HG03457 (cell line): ENCODE results near the gene VEZT.

Experiments
- ATAC-seq: cut with Tn5 transposase; IDR thresholded peaks from one replicate; pipeline ENCODE4 v1.9.1; 2021; ENCODE audit warnings: moderate number of reproducible peaks; ENCODE audit not compliant: unreplicated experiment

Gene VEZT

DNA sequence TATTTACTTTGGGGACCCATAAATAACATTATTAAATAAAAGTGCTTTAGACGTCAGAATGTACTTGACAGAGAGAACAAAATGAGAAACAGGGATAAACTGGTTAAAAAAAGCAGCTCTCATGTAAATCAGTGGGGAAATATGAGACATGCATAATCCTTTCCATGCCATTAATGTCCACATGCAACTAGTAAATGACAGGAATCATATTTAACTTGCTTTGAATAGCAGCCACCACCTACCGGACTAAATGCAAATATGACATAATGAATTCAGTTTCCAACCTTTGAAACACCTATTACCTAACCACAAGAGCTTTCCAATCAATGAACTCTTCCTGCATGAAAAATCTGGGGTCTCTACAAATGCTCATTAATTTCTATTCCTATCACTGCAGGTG lies 20.0 kb upstream of the VEZT start:
- ATAC-seq = no peak

DNA sequence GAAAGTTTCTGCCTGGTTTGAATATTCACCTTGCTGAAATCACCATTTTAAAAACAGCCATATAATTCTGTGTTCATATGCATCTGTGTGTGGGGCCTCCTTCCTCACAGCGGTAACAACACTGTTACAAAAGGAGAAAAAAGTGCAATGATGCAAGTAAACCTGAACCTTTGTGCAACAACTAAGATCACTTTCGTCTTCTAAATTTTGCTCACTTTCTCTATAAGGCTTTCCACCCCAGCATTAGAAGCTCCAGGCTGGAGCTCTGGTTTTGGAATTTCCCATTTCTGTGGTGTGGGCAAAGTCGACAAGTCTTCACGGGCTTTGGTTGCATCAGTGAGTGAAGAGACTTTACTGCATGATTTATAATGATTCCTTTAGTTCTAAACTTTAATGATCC lies 18.7 kb upstream of the VEZT start:
- peak; percentile 52 for ATAC-seq

DNA sequence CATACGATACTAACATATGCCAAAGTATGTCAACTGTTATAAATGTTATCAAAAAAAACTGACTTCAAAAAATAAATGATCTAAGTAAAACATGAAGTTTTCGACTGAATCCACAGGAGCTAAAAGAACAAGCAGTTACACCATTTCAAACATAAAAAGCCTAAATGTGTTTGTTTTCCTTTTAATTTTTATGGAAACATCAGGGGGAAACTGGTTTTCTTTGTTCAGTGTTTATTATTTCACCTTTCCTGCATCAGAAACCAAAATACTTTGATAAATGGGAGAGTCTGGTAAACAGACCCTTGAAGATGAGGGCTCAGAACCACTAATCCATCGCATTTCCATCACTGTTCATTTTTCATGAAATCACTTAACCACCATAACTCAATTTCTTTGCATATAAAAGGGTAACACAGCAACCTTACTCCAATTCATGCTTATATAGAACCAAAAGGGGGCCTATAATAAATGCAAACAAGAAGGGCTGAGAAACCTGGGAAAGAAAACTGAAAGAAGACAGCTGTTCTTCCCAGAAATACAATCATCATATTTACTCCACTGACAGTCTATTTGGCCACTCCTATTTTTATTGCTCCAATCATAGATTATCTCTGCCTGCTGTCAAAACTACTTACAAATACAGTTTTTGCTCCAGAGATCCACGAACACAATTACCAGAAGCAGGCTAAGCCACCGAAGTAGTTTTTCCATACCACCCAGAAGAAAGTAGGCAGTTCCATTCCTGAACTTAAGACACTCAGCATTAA lies 17.3 kb upstream of the VEZT start:
- no peak for ATAC-seq

DNA sequence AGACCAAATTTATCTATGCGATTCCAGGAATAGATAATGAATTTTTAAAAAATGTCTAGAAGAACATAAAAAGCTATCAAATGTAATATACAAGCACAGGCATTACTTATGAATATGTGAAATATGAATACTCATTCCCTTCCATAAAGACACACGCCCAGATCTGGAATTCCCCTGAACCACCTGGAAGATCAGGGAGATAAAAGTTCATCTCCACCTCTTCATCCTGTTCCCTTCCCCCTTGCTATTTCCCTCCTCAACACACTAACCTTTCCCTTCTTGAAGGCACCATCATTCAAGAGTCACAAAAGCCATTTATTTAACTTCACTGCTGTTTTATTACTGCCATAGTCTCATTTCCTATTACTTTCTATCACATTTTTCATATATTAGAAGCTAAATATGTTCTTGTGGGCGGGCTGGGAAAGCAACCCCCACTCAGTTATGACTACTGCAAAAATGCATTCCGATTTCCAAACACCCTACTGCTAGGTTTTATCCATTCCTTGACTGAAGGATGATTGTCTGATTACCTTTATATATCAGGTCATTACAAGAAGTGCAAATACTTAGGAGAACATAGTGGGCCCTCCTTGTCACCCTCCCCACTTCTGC lies 16.4 kb upstream of the VEZT start:
- ATAC-seq = no peak

DNA sequence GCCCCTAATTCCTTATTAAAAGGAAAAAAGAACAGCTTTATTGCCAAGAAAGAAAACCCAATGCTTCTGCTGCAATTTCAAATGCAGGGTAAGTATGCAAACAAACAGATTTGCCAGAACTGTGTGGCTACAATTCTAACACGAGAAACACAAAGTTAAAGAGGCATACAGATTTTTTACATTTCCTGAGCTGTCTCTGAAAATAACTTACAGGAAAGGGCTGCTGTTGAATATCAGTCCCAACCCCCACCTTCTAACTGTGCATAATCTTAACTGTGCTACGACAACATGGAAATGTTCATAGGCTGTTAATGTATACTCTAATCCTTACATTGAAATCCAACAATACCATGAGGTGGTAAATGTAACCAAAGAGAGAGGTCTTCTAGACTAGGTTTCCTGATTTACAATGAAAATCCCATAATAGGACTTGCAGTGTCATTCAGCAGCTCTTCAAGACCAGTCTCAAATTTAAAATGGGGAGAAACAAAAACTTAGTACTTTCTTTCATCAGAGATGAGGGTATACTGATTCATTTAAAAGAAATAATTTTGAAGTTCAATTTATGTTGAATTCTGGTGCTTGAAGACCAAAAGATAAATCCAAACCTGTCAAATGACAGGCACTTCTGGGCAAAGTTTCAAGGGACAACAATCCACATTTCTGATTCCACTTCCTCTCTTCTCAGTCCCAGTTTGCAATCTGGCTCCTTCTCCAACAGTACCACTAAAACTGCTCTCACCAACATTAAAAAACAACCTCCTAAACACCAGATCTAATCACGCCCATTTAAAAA lies 14.7 kb upstream of the VEZT start:
- no peak for ATAC-seq

DNA sequence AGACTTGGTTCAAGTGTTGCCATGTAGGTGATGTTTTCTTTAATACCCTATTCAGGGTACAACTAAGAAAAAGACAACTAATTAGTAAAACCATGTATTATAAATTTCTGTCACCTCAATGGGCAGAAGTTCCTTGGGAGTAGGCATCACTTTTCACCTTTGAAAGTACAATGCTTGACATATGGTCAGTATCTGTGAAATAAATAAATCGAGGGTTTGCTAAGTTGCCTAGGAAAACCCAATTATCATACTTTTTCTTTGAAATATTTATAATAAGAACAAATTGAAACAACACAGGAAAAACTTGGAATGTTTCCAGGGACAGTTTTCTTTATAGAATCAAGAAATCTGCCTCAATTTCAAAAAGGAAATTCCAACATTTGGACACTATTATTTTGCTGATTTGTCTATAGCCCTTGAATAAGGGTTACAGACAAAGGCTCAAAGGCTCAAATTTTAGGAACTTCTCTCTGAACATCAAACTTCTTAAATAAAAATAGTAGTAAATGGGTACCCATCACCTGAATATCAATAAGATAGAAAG lies 14.0 kb upstream of the VEZT start:
- ATAC-seq = no peak

DNA sequence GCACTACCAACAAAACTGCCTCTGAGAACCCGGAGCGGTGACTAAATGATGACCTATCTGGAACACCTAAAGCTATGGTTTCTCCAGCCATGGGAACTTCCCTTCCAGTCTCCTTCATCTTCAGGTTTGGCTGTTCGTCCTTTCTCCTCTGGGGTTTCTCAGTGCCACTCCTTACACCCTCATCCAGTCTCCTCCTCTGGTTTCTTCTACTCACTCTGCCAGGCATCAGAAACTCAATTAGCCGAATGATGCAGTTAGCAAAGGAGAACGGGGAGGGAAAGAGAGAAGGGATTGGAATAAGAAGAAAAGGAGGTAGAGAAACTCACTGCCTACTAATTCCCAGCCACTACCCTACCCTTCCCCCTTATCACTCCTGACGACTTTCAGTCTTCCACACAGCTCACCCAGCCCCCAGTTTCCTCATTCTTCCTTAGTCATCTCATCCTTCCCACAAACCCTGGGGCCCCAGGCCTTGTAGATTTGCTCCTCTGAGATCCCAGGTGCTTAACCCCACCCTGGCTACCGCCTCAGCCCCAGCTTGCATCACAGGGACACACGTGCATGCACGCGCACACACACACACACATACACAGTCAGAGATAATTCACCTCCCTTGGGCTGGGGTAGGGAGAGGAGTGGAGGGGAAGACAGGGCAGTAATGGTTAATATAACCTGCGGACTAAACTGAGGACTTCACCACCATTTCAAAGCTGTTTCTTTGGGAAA lies 13.3 kb upstream of the VEZT start:
- ATAC-seq = no peak

DNA sequence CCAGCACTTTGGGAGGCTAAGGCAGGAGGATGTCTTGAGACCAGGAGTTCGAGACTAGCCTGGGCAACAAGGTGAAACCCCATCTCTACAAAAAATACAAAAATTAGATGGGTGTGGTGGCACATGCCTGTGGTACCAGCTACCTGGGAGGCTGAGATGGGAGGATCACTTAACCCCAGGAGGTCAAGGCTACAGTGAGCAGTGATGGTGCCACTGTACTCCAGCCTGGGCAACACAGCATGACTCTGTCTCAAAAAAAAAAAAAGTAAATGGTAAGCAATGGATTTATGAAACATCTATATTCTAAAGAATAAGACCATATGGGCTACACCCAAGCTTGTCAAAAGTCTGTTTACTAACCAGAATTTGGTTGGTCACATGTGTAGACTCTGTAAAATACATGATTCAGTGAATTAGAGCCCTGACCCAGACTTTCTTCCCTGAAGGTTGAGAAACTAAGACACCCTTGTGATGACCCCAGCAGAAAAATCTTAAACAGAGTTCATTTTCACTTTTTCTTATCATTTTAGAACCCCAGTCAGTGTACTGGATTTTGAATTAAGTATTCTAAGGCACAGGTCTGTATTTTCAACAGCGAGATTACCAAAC lies 12.5 kb upstream of the VEZT start:
- ATAC-seq = no peak

DNA sequence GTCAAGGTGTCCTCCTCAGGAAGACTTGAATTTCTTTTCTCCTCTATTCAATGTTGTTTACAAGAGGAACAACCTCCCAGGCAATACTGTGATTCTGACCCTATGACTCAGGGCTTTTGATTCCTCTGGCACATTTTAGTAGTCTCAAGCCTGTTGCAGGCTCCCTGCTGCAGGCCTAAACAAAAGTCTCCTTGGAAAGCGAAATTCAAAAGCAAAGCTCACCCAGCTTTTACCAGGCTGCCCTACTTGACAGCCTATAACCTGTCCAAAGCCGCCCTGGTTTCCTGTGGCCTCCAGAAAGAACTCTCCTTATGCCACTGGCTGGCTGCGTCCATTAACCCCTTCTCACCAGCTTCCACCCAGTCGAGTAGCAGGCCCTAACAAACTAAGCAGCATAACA lies 11.9 kb upstream of the VEZT start:
- ATAC-seq = no peak

DNA sequence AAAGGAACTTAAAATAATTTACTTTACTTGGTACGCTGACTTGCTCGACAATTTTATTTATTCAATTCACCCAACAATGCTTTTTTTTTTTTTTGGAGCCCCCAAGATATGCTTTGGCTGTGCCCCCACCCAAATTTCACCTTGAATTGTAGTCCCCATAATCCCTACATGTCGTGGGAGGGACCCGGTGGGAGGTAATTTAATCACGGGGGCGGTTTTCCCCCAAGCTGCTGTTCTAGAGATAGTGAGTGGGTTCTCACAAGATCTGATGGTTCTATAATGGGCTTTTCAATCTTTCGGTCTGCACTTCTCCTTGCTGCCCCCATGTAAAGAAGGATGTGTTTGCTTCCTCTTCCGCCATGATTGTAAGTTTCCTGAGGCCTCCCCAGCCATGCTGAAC lies 10.7 kb upstream of the VEZT start:
- ATAC-seq = no peak

DNA sequence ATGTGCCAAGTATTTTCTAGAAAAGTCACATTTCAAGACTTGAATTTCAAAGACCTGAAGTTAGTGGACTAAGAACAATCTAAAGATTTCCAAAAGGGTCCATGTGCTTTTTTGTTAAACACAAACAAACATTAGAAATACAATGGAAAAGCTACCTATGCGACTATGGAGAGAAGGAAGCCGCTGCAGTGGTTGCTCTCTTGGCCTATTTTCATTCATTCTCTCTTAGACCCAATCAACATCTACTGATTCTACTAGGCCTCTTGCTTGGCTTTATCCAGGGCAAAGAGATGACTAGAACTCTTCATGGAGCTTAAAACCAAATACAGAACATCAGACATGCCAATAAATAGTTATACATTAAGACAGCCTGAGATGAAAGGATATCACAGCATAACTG lies 10.2 kb upstream of the VEZT start:
- no peak for ATAC-seq

DNA sequence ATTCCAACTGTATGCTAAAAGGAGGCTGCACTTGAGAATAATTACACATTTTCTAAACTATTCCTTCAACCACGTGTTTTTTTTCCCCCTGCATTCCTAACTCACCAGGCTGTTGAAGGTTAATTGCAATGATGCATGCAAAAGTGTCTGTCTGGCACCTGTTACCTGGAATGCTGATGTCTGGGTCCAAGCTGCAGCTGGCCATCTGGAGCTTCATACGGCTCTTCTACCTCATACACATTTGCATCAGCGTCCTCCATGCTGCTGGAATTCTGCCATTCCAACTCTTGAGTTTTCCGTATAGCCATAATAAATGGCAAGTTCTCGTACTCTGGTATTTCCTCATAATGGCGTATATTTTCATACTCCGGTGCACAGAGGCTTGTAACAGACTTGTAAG lies 8.9 kb upstream of the VEZT start:
- no peak for ATAC-seq

DNA sequence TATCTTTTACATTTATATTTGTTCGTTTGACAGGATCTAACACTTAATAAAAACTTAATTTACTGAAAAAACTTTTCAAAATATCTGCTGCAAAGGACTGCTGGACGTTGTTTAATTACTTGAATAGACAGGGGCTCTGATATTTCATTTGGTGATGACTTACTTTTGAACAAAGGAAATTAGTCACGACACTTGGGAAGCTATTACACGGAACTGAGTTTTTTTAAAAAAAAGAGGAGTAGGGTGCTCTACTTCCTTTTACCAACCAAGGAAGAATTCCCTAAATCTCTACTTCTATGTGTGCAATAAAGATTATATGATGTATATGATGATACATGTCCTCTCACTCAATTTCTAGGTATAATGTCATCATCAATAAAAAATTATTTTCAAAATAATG lies 5.0 kb upstream of the VEZT start:
- no peak for ATAC-seq

DNA sequence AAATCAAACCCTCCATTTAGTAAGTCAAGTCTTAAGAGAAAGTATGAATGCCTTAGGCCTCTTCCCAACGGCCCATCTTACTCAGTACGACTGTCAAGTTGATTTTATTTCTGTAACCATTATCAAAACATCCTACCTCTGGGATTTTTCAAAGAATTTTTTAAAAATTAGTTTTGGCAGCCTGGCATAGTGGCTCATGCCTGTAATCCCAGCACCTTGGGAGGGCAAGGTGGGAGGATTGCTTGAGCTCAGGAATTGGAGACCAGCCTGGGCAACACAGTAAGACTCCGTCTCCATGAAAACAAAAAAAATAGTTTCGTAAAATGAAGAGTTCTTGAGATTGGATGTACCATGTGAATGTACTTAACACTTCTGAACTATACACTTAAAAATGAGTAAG lies 4.5 kb upstream of the VEZT start:
- no peak for ATAC-seq

DNA sequence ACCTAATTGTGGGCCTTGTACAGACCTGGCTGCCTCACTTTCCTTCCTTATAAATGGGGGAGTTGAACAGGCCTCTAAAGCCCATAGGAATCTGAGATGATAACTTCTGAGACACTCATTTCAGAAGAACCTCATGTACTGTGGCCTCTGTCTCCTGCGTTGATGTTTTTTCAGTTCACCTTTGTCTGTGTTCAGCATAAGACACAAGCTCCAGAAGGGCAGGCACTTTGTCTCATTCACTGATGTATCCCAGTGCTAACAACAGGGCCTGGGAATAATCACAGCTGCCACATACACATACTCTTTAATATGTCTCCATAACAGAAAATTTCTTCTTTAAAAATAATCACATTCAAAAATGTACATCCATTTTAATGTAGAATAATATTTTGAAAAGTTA lies 3.7 kb upstream of the VEZT start:
- ATAC-seq = no peak

DNA sequence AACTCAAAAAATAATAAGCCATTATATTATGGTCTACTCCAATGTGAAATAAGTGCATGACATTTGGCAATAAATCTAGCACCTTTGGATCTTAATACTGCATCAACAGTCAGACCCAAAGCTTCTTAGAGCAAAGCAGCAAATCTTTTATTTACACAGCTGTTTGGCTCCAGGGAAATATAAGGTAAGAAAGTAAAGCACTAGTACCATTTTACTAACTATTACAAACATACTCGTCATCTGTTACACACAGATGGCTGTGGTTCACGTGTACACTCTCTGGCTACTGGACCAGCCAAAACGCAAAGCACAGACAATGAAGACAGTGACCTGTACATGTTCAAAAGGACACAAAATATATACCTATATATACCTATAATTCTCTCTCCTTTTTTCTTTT lies 3.1 kb upstream of the VEZT start:
- no peak for ATAC-seq

DNA sequence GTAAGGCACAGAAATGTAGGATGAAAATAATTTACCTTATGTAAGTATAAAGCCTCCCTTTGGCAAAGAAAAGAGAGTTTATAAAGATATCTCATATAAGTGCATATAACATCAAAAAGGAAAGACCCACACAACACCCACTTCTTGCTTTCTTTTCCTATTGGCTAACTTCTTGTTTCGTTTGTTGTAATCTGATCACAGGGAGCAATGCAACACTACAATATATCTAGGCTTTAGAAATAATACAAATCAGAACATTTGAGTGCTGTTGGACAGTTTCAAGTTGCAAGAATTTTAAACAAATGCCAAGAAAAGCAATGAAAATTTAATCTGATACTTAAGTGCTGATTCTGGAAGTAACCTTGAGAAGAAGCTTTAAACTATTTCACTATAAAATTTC lies 1.7 kb upstream of the VEZT start:
- ATAC-seq = no peak

DNA sequence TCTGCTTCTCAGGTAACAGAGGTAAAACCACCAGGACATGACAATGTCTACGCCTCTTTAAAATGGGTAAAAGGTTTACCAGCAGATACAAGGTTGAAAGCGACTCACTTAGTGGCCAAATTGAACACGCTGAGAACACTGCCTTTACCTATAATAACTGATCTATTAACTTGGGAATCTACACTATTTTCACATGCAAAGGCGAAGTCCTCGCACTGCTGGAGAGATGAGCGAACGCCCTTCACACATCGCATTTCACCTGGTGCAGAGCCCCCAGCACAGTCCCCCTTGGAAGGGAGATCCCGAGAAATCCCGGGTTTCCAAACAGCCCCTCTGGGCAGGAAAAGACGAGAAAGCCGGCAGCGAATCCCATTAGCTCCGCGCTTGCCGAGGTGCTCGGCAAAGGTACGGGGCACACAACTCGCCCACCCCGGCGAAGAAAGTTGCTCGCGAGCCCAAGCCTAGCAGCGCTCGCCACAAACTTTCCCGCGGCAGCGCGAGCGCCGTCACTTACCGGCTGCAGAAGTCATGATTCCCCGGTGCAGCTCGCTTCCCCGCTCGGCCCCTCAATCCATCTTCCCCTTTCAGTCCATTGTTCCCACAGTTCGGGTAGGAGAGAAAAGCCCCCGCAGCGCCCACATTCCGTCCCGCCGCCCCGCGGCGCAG lies 763 bp upstream of the VEZT start:
- ATAC-seq = peak; percentile 18

DNA sequence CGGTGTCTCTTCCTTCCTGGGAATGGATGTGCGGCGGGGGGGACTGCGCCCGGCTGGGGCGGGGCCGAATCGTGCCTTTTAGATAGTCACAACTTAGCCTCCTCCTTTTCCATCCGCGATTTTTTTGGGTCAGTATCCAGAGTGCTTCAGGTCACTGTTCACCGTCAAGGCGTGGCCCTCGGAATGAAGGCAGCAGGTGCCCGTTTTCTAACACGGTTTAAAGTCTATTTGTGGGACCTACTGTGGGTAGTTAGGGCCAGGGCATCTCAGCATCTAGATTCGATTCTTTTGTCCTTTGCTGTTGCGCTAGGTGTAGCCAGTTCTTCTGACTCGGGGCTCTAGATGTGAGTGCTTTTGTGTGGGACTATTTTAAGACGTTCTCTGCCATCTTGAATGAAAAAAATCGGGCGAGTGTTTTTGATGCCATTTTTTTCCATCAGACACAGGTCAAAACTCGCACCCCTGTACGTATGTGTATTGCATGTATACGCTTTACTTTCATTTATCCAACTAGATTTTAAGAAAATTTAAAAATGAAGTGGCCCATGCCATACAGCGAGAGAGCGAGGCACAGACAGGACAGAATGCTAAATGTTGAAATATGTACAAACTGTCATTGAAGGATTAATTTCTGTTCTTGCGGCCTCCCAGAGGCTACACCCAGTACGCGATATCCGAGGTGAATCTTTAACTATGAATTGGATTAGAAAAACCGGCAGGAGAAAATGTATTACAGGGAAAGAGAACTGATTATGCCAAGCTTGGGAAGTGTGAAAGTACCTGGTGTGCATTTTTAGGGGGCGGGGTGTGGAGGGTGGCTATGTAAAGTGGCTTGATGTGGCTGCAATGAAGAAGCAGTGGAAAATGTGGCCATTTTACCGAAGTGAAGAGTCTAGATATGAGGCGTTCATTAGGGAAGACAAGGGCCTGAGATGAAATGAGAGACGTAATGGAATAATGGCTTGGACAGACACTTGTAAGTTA lies 835 bp downstream of the VEZT start:
- no peak for ATAC-seq
